HG03039 (cell line): ENCODE measurements around the gene RAP1A.

ENCODE experiments used
- ATAC-seq: cut with Tn5 transposase; IDR thresholded peaks from one replicate; pipeline ENCODE4 v1.9.1; 2021; ENCODE audit warnings: mild to moderate bottlenecking, moderate library complexity; ENCODE audit not compliant: unreplicated experiment

Gene RAP1A

GRCh38 chr1:111707906-111708305 lies 88.3 kb downstream of the RAP1A start:
- ATAC-seq, result no peak

GRCh38 chr1:111709986-111710385 lies 90.4 kb downstream of the RAP1A start:
- no peak for ATAC-seq

GRCh38 chr1:111716333-111716732 lies 96.7 kb downstream of the RAP1A start:
- no peak for ATAC-seq

DNA sequence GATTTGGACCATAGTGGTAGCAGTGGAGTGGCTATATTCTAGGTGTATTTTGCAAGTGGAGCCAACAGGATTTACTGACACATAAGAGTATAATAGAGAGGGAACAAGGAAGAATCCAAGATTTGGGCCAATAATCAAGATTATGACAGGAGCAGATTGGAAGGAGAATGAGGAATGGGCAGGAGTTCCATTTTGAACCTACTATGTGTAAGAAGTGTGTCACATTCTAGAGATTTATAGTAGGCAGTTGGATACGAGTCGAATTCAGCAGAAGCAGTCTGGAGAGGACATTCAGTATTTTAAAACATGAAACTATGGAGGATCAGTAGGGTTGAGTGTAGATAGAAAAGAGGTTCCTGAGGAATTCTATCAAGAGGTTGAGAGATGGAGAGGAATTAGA lies 97.9 kb downstream of the RAP1A start:
- no peak for ATAC-seq

GRCh38 chr1:111719135-111719534 lies 99.5 kb downstream of the RAP1A start:
- no peak for ATAC-seq

- no peak for ATAC-seq
Measured at GRCh38 chr1:111719674-111720132, 100.1 kb downstream of the RAP1A start.

- no peak for ATAC-seq
Measured at GRCh38 chr1:111720274-111720976, 100.8 kb downstream of the RAP1A start.

- no peak for ATAC-seq
Measured at GRCh38 chr1:111720977-111721786, 101.6 kb downstream of the RAP1A start.

DNA sequence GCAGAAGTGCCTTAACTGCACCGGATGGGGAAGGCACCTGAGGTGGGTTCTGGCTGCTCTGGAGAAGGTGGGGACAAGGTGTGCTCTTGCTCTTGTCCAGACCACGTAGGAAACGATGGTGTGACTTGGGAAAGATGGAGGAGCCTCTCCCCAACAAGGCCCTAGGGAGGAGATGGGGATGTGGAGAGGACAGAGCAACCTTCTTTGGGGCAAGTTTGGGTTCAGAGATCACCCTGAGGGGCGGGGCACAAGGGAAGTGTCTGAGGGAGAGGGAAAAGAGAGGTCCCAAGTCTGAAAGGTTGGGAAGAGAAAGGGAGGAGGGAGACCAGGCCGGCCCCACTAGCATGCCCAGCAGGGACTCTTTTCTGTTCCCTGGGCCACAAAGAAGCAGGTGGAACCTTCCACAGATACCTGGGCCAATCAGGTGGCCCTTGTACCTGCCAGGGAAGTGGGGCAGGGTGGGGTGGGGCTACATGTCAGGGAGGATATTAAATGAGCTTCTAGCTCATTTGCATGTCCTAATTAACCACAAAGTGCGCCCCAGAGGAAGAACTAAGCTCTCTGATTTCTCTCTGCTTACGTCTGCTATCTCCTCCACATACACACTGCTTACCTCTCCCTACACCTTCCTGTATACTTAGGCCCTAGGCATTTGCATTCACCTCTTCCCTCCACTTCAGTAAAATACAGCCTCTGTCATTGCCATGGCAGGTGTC lies 103.7 kb downstream of the RAP1A start:
- ATAC-seq, result no peak

- no peak for ATAC-seq
Measured at GRCh38 chr1:111723871-111724270, 104.3 kb downstream of the RAP1A start.

- no peak for ATAC-seq
Measured at GRCh38 chr1:111725192-111725591, 105.6 kb downstream of the RAP1A start.

DNA sequence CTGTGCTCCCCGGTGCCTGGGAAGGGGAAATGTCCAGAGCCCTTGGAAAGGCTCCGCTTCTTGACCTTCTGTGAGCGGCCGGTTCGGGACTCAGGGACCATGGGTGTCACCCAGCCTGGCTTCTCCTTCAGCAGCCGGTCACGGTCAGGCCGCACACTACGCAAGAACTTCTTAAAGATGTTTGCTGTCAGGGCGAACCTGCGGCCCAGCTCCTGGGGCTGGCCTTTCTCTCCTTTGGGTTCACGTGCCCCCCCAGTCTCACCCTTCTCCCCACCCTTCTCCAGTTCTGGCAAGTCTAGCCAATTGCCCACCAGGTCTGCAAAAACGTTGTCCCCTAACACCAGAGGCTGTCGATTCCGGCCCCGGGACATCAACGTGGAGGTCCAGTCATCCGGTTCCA lies 107.5 kb downstream of the RAP1A start:
- ATAC-seq, result no peak

- no peak for ATAC-seq
Measured at GRCh38 chr1:111729271-111729921, 109.8 kb downstream of the RAP1A start.

GRCh38 chr1:111729946-111730681 lies 110.5 kb downstream of the RAP1A start:
- no peak for ATAC-seq

DNA sequence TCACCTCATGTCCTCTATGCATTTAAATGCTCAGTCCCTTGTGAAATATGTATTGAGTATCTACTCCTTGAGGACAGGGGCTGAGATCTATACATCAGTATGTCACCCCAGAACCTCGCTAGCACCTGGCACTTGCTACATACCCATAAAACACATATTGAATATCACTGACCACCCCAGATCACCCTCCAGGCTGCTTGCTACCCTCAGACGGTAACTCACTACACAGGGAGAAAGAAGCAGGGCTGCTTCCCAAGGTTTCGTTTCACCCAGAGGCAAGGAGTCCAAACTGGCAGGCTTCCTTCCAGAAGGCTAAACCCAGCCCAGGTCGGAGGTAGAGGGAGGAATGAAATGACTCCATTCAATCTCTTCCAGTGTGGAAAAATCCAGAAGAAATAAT lies 111.1 kb downstream of the RAP1A start:
- no peak for ATAC-seq

- ATAC-seq, result no peak
Measured at GRCh38 chr1:111731956-111732355, 112.4 kb downstream of the RAP1A start.

- no peak for ATAC-seq
Measured at GRCh38 chr1:111732718-111733117, 113.1 kb downstream of the RAP1A start.

DNA sequence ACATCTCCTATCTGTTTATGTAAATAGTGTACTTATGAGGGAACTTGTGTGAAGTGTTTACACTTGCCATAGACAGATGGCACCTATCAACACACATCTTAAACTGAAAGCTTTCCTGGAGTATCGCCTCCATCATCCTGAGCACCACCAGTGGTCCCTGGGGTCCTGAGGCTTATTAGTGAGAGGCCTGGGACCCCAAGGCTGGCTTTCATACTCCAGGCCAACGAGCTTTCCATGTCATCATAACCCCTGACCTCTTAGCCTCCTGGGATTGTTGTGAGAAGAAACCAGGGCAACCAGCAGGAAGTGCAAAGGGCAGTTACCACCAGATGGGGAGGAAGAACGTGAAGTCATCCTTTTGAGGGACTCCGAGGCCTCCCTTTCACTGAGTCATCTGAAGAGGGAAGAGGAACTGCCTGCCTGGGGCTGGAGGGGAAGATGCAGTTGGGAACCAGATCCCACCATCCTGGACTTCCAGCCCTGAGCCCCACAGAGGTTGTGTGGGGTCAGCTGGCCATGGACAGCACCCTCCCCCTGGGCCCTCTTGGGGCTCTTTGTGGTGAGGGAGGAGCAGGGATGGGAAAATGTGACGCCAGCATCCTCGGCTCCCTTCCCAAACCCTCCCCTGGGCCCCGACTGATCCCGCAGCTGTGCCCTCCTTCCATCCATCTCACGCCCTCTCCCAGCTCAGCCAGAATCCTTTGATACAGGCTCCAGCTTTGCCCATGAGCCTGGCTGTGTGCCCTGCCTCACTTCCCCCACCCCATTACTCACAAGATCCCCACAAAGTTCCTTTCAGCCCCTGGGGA lies 113.8 kb downstream of the RAP1A start:
- no peak for ATAC-seq

GRCh38 chr1:111733992-111734341 lies 114.4 kb downstream of the RAP1A start:
- ATAC-seq, result no peak

DNA sequence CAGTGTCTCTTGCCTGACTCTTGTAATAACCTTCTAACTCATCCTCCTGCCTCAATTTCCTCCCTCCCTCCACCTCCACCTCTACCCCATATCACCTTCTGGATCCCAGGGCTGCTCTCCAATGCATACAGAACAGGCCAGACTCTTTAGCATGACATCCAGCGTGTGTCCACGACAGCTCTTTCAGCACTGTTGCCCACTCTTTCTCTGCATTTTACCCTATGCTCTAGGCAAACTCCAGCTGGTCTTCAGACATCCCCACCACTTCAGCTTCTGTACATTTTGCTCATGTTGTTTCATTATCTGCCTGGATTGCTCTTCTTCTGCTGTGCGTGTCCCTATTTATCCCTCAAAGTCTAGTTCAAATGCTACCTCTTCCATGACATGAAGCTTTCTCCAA lies 114.8 kb downstream of the RAP1A start:
- ATAC-seq, result no peak
